NCI-H460 (cell line): ENCODE results near the gene TOGARAM2. TPM values are rescaled to one million over a fixed set of nuclear protein-coding genes. Genes with fewer than 3 reads are reported as not detected.

Experiments used
- DNase-seq: peaks from one replicate; pipeline ENCODE4 v3.0.0-alpha.2; 2016; ENCODE audit warnings: low read depth; ENCODE audit errors: extremely low read depth
- total RNA-seq: library from RNA; depleted of rRNA; stranded (reverse); fragments of >200 nt; shearing (Covaris generic); gene quantifications from 2 replicates; pipeline ENCODE4 v1.2.3, GENCODE V29; 2014

TOGARAM2 gene
- total RNA-seq, 1 experiment from 2014 or later, result not detected

- DNase-seq, result no peak
These were observed 35.4 kb downstream of the TOGARAM2 start for GRCh38 chr2:29016504-29016903.

- no peak for DNase-seq
These were observed 36.8 kb downstream of the TOGARAM2 start for GRCh38 chr2:29017716-29018435.

GRCh38 chr2:29021886-29022285, 40.8 kb downstream of the TOGARAM2 start:
- no peak for DNase-seq

GRCh38 chr2:29022679-29023078, 41.6 kb downstream of the TOGARAM2 start:
- DNase-seq, result no peak

GRCh38 chr2:29023188-29023587, 42.1 kb downstream of the TOGARAM2 start:
- no peak for DNase-seq

- DNase-seq, result no peak
These were observed 43.9 kb downstream of the TOGARAM2 start for GRCh38 chr2:29024882-29025430.

- DNase-seq, result no peak
These were observed 44.6 kb downstream of the TOGARAM2 start for GRCh38 chr2:29025711-29026110.

- no peak for DNase-seq
These were observed 49.9 kb downstream of the TOGARAM2 start for GRCh38 chr2:29031046-29031445.

GRCh38 chr2:29032189-29032588, 51.1 kb downstream of the TOGARAM2 start:
- no peak for DNase-seq

- no peak for DNase-seq
These were observed 52.1 kb downstream of the TOGARAM2 start for GRCh38 chr2:29033172-29033571.

- DNase-seq, result no peak
These were observed 52.6 kb downstream of the TOGARAM2 start for GRCh38 chr2:29033656-29034055.

GRCh38 chr2:29035016-29035745, 54.1 kb downstream of the TOGARAM2 start:
- DNase-seq, result no peak

GRCh38 chr2:29039718-29040480, 58.8 kb downstream of the TOGARAM2 start:
- no peak for DNase-seq

- DNase-seq, result no peak
These were observed 59.5 kb downstream of the TOGARAM2 start for GRCh38 chr2:29040552-29040951.

GRCh38 chr2:29041161-29041660, 60.1 kb downstream of the TOGARAM2 start:
- DNase-seq, result no peak

- no peak for DNase-seq
These were observed 61.5 kb downstream of the TOGARAM2 start for GRCh38 chr2:29042561-29043075.

GRCh38 chr2:29044459-29044858, 63.4 kb downstream of the TOGARAM2 start:
- no peak for DNase-seq

- DNase-seq, result no peak
These were observed 65.2 kb downstream of the TOGARAM2 start for GRCh38 chr2:29046321-29046720.

- no peak for DNase-seq
These were observed 66.2 kb downstream of the TOGARAM2 start for GRCh38 chr2:29047083-29047845.

GRCh38 chr2:29050591-29050990, 69.5 kb downstream of the TOGARAM2 start:
- DNase-seq, result no peak
